DMS53 (cell line): ENCODE measurements around the gene PFKL.
"Not testable (repeated sequence)": the region's sequence is repeated elsewhere in the genome, so short reads cannot be mapped to it uniquely, and the experiment has no call there.

Experiments
- DNase-seq: peaks from one replicate; lab custom pipeline; 2025; lab: John Stamatoyannopoulos, UW

The PFKL gene

GRCh38 chr21:44344541-44345183 lies 44.8 kb downstream of the PFKL start:
- no peak for DNase-seq

GRCh38 chr21:44345495-44345894 lies 45.6 kb downstream of the PFKL start:
- no peak for DNase-seq

GRCh38 chr21:44347911-44348451 lies 48.1 kb downstream of the PFKL start:
- peak; percentile 58 for DNase-seq

GRCh38 chr21:44348861-44349260 lies 49.0 kb downstream of the PFKL start:
- DNase-seq: no peak

- no peak for DNase-seq
These were observed 49.6 kb downstream of the PFKL start for GRCh38 chr21:44349416-44349846.

GRCh38 chr21:44349847-44350772 lies 50.3 kb downstream of the PFKL start:
- no peak for DNase-seq

- DNase-seq: no peak
These were observed 51.1 kb downstream of the PFKL start for GRCh38 chr21:44350773-44351481.

GRCh38 chr21:44351535-44352252 lies 51.8 kb downstream of the PFKL start:
- no peak for DNase-seq

- DNase-seq: no peak
These were observed 52.5 kb downstream of the PFKL start for GRCh38 chr21:44352253-44352860.

GRCh38 chr21:44353191-44353970 lies 53.5 kb downstream of the PFKL start, which contains the start of gene TRPM2:
TRPM2 (plus strand) TSS chr21:44353621; CDS start chr21:44353701, 80 bp downstream.
- DNase-seq: peak; percentile 19

- no peak for DNase-seq
These were observed 54.1 kb downstream of the PFKL start for GRCh38 chr21:44354001-44354405.

GRCh38 chr21:44354775-44355771 lies 55.2 kb downstream of the PFKL start:
- no peak for DNase-seq

- DNase-seq: no peak
These were observed 56.3 kb downstream of the PFKL start for GRCh38 chr21:44356160-44356559.

GRCh38 chr21:44356636-44357035 lies 56.8 kb downstream of the PFKL start:
- DNase-seq: no peak

GRCh38 chr21:44357064-44357837 lies 57.4 kb downstream of the PFKL start:
- no peak for DNase-seq

- no peak for DNase-seq
These were observed 59.5 kb downstream of the PFKL start for GRCh38 chr21:44359396-44359795.

- DNase-seq: no peak
These were observed 60.3 kb downstream of the PFKL start for GRCh38 chr21:44360159-44360558.

GRCh38 chr21:44361903-44362302 lies 62.0 kb downstream of the PFKL start:
- DNase-seq: not testable (repeated sequence)
